Measurements from ENCODE around the gene GLCE.

DNA sequence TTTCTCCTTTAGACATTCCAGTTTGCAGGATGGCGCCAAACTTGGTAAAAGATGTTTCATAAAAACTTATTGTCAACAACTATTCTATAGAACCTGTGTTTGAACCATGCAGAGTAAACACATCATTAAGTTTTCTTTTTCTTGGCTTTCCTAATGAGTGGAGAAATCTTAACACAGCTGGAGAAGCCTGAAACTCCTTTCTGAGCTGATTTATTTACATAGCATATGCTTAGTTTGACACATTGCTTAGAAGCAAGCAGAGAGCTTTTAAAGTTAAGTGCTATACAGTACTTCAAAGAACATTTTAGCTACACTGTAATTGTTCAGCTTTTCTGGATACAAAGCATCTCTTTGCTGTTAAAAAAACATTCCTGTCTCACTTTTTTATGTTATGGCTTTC, 77.3 kb downstream of the GLCE start:
- TF ChIP-seq, protein P1, sequence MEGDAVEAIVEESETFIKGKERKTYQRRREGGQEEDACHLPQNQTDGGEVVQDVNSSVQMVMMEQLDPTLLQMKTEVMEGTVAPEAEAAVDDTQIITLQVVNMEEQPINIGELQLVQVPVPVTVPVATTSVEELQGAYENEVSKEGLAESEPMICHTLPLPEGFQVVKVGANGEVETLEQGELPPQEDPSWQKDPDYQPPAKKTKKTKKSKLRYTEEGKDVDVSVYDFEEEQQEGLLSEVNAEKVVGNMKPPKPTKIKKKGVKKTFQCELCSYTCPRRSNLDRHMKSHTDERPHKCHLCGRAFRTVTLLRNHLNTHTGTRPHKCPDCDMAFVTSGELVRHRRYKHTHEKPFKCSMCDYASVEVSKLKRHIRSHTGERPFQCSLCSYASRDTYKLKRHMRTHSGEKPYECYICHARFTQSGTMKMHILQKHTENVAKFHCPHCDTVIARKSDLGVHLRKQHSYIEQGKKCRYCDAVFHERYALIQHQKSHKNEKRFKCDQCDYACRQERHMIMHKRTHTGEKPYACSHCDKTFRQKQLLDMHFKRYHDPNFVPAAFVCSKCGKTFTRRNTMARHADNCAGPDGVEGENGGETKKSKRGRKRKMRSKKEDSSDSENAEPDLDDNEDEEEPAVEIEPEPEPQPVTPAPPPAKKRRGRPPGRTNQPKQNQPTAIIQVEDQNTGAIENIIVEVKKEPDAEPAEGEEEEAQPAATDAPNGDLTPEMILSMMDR (IDR thresholded peaks at IDR 0.05): no peak
- TF ChIP-seq POLR2A (IDR thresholded peaks at IDR 0.05): no peak

Data from heart left ventricle (tissue), 13 donors.